8988T (cell line): Measurements from ENCODE around the gene TICRR.
A peak's percentile ranks its signal among the peaks of the same experiment; 100 is the strongest.
"Not testable (repeated sequence)": the region's sequence is repeated elsewhere in the genome, so short reads cannot be mapped to it uniquely, and the experiment has no call there.

Source experiments
- DNase-seq: peaks from one replicate; pipeline ENCODE4 v3.0.0; 2011

TICRR gene

GRCh38 chr15:89575146-89575655, at the start of gene TICRR:
Gene TICRR (plus strand): TSS chr15:89575469. CDS start chr15:89575587, 118 bp downstream.
- peak; percentile 41 for DNase-seq

GRCh38 chr15:89526181-89526580, 49.1 kb upstream of the TICRR start:
- no peak for DNase-seq

- no peak for DNase-seq
Measured at GRCh38 chr15:89526601-89527441, 48.4 kb upstream of the TICRR start.

- no peak for DNase-seq
Measured at GRCh38 chr15:89528757-89529352, 46.4 kb upstream of the TICRR start.

- no peak for DNase-seq
Measured at GRCh38 chr15:89530976-89531375, 44.3 kb upstream of the TICRR start.

GRCh38 chr15:89531796-89532537, 43.3 kb upstream of the TICRR start:
- DNase-seq, result no peak

GRCh38 chr15:89533861-89534544, 41.3 kb upstream of the TICRR start:
- DNase-seq, result no peak

- no peak for DNase-seq
Measured at GRCh38 chr15:89539027-89539426, 36.2 kb upstream of the TICRR start.

GRCh38 chr15:89542369-89542768, 32.9 kb upstream of the TICRR start:
- no peak for DNase-seq

- no peak for DNase-seq
Measured at GRCh38 chr15:89543389-89543788, 31.9 kb upstream of the TICRR start.

- not testable (repeated sequence) for DNase-seq
Measured at GRCh38 chr15:89549138-89549537, 26.1 kb upstream of the TICRR start.

GRCh38 chr15:89550427-89550826, 24.8 kb upstream of the TICRR start:
- DNase-seq, result no peak

- DNase-seq, result no peak
Measured at GRCh38 chr15:89551550-89551949, 23.7 kb upstream of the TICRR start.

GRCh38 chr15:89553632-89554031, 21.6 kb upstream of the TICRR start:
- no peak for DNase-seq

GRCh38 chr15:89554247-89554646, 21.0 kb upstream of the TICRR start:
- DNase-seq, result no peak

- DNase-seq, result no peak
Measured at GRCh38 chr15:89555768-89556167, 19.5 kb upstream of the TICRR start.

GRCh38 chr15:89556413-89557262, 18.6 kb upstream of the TICRR start:
- no peak for DNase-seq

GRCh38 chr15:89559769-89560264, 15.5 kb upstream of the TICRR start:
- no peak for DNase-seq

- no peak for DNase-seq
Measured at GRCh38 chr15:89566181-89566580, 9.1 kb upstream of the TICRR start.

- DNase-seq, result no peak
Measured at GRCh38 chr15:89566621-89567294, 8.5 kb upstream of the TICRR start.

GRCh38 chr15:89569090-89569745, 6.1 kb upstream of the TICRR start:
- DNase-seq, result no peak
